Measurements from ENCODE around the gene FUT6.
"Not testable (repeated sequence)": the region's sequence is repeated elsewhere in the genome, so short reads cannot be mapped to it uniquely, and the experiment has no call there.

Gene FUT6

DNA sequence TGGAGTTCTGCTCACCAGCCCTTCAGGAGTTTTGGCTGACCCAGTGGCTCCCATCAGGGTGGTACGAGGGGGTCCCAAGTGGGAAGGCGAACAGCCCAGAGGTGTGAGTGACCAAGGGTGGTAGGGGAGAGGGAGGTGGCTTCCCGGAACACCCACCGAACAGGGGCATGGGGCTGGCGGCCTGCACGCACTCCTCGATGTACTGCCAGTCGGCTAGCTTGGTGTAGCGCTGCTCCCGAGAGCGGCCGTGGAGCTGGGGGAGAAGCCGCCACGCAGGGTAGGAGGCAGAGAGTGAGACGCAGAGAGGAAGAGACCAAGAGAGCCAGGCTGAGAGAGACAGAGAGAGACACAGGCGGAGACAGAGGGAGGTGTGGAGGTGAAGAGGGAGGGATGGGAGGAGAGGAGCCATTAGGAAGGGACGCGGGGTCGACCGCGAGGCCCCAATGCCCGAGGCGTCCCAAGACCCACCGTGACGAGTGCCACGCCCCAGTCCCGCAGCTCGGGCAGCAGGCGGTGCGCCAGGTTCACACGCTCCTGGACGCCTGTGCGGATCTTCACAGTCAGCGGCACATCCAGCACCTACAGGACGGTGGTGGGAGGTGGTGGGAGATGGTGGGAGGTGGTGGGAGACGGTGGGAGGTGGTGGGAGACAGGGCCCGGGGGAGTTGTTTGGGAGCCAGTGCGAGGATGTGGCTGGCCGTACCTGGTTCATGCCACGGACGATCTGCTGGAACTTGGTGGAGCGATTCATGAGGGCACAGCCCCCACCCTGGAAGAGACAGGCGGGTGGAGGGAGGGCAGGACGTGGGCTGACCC, 52.7 kb downstream of the FUT6 start:
- DNase-seq (ENCODE audit: low read depth in 2 of 2), result no peak

DNA sequence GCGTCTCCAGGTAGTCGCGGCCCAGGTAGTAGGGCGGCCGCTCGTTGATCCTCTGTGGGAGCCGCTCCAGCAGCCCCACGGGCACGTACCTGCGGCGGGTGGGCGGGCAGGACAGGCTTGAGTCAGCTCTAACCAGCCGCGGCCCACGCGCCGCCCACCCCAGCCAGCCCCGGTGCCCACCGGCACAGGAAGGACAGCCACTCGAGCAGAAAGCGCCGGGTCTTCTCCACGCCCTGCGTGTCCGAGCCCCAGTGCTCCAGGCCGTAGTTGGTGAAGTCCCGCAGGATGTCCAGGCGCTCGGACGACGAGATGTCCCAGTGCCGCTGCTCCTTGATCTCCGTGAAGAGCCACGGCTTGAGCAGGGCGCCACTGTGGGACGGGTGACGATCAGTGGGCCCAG, 54.1 kb downstream of the FUT6 start:
- DNase-seq (ENCODE audit: low read depth in 2 of 2), result no peak

GRCh38 chr19:5784581-5785147, 54.8 kb downstream of the FUT6 start, which contains the start of gene PRR22:
Gene PRR22 (minus strand): TSS chr19:5784746. CDS start chr19:5784660, 86 bp downstream.
- DNase-seq (ENCODE audit: low read depth in 2 of 2), result no peak

GRCh38 chr19:5782945-5783919, 56.3 kb downstream of the FUT6 start:
- no peak for DNase-seq (ENCODE audit: low read depth in 2 of 2)

DNA sequence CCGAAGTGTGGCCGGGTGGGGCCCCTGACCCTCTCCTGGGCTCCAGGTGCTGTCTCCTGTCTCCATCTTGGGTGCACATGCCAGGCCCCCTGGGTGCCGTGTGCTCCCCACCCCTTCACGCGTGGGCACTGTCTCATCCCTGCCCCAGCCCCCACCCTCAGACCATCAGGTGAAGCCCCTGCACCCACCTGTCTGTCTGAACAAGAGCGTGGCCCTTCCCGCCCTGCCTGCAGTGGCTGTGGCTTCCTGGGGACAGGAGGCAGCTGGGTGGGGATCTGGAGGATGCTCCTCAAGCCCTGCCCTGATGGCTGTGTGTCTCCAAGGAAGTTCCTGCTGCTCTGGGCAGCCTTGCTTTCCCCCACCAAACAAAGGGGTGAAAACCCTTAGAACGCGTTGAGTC, 57.2 kb downstream of the FUT6 start:
- no peak for DNase-seq (ENCODE audit: low read depth in 2 of 2)

DNA sequence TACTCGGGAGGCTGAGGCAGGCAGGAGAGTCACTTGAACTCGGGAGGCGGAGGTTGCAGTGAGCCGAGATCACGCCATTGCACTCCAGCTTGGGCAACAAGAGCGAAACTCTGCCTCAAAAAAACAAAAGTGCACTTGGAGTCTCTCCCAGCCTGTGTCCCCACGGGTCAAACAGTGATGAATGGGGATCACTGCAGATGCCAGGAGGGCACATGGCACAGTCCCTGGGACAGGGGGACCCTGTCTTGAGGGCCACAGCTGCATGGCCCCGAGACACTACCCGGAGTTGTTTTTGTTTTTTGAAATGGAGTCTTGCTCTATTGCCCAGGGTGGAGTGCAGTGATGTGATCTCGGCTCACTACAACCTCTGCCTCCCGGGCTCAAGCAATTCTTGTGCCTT, 58.6 kb downstream of the FUT6 start:
- not testable (repeated sequence) for DNase-seq (ENCODE audit: low read depth in 2 of 2)
